Measurements from ENCODE around the gene KRT20.

Gene KRT20

GRCh38 chr17:40830085-40830776 lies 54.8 kb downstream of the KRT20 start:
- in situ Hi-C loops (cut with MboI; ENCODE audit: low pct_unique_long_range_greater_than_20kb, low sequenced_read_pairs), result no loop called here
- no peak for DNase-seq

DNA sequence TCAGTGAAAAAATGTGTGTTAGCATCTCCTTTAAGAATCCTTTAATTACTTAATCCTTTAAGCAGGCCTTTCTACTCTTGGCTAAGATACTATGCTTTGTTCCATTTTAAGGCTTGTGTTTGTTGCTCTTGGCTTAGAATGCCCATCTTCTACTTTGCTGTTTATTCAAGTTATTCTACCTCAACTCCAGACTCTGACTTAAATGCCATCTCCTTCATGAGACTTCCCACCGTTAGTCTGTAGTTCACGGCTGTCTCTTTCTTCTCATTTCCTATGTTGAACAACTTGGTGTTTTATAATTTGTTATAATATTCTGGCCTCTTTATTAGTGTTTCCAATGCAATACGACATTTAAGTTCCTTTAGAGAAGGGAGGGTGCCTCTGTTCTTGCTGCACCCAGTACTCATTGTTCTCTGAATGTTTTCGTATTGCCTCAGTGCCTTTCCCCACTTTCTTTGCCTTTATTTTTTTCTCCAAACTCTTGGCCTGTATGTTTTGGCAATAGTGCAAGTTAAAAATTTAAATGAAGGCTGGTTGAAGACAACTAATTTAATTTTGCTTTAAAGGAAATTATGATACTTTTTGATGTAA lies 56.5 kb downstream of the KRT20 start:
- DNase-seq, result no peak
- in situ Hi-C loops (cut with MboI; ENCODE audit: low pct_unique_long_range_greater_than_20kb, low sequenced_read_pairs), result no loop called here

- DNase-seq, result no peak
These were observed 57.1 kb downstream of the KRT20 start for GRCh38 chr17:40827746-40828453.

More at GRCh38 chr17:40827746-40828453, 57.1 kb downstream of the KRT20 start:
- in situ Hi-C loops (cut with MboI; ENCODE audit: low pct_unique_long_range_greater_than_20kb, low sequenced_read_pairs), result no loop called here

Measured in KBM-7 (cell line).